ENCODE results near the gene KRT31.

GRCh38 chr17:41424111-41424635 lies 26.8 kb upstream of the KRT31 start, which contains the start of gene KRT37:
- TF ChIP-seq RFX5 (IDR thresholded peaks at IDR 0.05; ENCODE audit: low read length): no peak
- TF ChIP-seq, protein P1, sequence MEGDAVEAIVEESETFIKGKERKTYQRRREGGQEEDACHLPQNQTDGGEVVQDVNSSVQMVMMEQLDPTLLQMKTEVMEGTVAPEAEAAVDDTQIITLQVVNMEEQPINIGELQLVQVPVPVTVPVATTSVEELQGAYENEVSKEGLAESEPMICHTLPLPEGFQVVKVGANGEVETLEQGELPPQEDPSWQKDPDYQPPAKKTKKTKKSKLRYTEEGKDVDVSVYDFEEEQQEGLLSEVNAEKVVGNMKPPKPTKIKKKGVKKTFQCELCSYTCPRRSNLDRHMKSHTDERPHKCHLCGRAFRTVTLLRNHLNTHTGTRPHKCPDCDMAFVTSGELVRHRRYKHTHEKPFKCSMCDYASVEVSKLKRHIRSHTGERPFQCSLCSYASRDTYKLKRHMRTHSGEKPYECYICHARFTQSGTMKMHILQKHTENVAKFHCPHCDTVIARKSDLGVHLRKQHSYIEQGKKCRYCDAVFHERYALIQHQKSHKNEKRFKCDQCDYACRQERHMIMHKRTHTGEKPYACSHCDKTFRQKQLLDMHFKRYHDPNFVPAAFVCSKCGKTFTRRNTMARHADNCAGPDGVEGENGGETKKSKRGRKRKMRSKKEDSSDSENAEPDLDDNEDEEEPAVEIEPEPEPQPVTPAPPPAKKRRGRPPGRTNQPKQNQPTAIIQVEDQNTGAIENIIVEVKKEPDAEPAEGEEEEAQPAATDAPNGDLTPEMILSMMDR (IDR thresholded peaks at IDR 0.05): no peak
- no peak for TF ChIP-seq RAD21 (IDR thresholded peaks at IDR 0.05; ENCODE audit: low read length)
- no peak for TF ChIP-seq CHD2 (IDR thresholded peaks at IDR 0.05; ENCODE audit: low read length, partially characterized antibody)
